ENCODE results near the gene ZNF221.

Gene ZNF221

DNA sequence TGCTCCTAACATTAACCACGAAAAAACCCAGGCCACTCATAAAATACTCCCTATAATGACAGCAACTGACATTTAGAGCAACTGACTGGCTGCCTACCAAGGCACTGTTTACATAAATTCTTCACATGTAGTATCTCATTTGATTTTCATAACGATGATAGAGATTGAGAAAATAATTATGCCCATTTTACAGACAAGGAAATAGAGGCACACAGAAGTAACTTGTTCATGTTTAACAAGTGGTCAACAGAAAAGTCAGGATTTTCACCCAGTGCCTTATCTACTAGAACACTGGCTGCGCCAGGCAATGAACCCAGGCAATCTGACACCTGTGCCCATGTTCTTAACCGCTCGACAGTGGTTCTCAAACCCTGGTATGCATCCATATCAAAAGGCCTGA is 22.2 kb upstream of the ZNF221 start:
- Histone ChIP-seq H3K79me2 (ENCODE audit: insufficient read depth, low read length) (peaks cover 3% of the 10 kb centered on the region), H3K9ac (ENCODE audit: low read depth, low read length) (no peak overlapping the region), H2AFZ (ENCODE audit: low read depth, low read length) (no peak overlapping the region), H3K27ac (ENCODE audit: low read length) (no peak overlapping the region), H3K36me3 (ENCODE audit: insufficient read depth, low read length) (peaks cover 93% of the 10 kb centered on the region), H3K4me3 (ENCODE audit: low read depth in 1 of 2, low read length in 2 of 2) (no peak overlapping the region), H4K20me1 (ENCODE audit: insufficient read depth, low read length) (no peaks in the 10 kb centered on the region), H3K4me1 (ENCODE audit: insufficient read depth, low read length) (peaks cover 12% of the 10 kb centered on the region; the same call in 1 of the 2 replicates), H3K4me2 (ENCODE audit: insufficient read depth, low read length) (no peak overlapping the region), H3K27me3 (ENCODE audit: insufficient read depth, low read length, poor library complexity) (no peaks in the 10 kb centered on the region), H3K9me3 (ENCODE audit: insufficient read depth, low read length, severe bottlenecking) (no peaks in the 10 kb centered on the region)
- ATAC-seq (ENCODE audit: insufficient read depth, low read depth) (no peak), DNase-seq (no peak)
- TF ChIP-seq, protein P1, sequence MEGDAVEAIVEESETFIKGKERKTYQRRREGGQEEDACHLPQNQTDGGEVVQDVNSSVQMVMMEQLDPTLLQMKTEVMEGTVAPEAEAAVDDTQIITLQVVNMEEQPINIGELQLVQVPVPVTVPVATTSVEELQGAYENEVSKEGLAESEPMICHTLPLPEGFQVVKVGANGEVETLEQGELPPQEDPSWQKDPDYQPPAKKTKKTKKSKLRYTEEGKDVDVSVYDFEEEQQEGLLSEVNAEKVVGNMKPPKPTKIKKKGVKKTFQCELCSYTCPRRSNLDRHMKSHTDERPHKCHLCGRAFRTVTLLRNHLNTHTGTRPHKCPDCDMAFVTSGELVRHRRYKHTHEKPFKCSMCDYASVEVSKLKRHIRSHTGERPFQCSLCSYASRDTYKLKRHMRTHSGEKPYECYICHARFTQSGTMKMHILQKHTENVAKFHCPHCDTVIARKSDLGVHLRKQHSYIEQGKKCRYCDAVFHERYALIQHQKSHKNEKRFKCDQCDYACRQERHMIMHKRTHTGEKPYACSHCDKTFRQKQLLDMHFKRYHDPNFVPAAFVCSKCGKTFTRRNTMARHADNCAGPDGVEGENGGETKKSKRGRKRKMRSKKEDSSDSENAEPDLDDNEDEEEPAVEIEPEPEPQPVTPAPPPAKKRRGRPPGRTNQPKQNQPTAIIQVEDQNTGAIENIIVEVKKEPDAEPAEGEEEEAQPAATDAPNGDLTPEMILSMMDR (IDR thresholded peaks at IDR 0.05; ENCODE audit: borderline replicate concordance, extremely low read depth, low read length, poor library complexity, severe bottlenecking) = no peak
- no peak for TF ChIP-seq EZH2 (IDR thresholded peaks at IDR 0.05; ENCODE audit: borderline replicate concordance, low read depth, low read length, severe bottlenecking)

DNA sequence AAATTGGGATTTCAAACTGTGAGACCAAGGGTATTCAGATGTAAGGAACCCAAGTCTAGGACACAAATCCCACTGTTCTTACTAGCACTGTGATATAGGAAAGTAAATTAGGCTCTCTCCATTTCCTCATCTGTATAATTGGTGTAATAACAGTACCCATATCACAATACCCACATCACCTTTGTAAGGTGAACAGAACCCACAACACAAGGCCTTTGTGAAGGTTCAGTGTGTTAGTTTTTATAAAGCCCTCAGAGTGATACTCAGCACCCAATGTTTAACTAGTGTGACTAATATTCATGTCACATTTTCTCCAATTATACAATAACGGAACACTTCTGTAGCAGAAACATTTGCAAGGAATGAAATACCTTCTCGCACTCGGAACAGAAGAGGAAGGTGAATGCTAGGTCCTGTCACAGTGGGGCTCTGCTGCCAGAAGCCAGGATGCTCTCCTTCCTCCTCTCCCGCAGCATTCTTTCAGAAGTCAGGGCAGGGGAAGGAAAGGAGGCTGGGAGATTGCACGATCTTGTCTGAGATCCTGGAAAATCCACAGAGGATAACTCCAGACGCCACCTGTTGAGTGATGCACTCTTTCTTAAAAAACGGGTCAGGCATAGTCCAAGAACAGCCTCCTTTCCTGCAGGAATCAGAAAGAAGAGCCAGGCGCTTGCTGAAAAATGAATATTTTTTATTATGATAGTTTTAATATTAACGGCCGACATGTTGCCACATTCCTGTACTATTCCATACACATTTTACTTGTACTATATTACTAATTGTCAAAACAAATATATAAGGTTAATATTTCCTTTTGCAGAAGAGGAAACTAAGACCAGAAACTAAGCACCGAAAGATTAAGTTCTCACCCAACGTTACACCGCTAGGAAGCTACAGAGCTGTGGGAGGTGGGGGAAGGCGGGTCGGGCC is 16.7 kb upstream of the ZNF221 start:
- peaks cover 15% of the 10 kb centered on the region for H3K79me2 ChIP-seq (ENCODE audit: insufficient read depth, low read length)
- H3K4me2 ChIP-seq (ENCODE audit: insufficient read depth, low read length) = peak overlapping the region; percentile 77
- H3K9ac ChIP-seq (ENCODE audit: low read depth, low read length) = peak overlapping the region; percentile 95
- H3K27ac ChIP-seq (ENCODE audit: low read length) = peak overlapping the region; percentile 94
- no peak for TF ChIP-seq EZH2 (IDR thresholded peaks at IDR 0.05; ENCODE audit: borderline replicate concordance, low read depth, low read length, severe bottlenecking)
- TF ChIP-seq, protein P1 (IDR thresholded peaks at IDR 0.05; ENCODE audit: borderline replicate concordance, extremely low read depth, low read length, poor library complexity, severe bottlenecking) = peak; percentile 19
- peak overlapping the region; percentile 100 for H2AFZ ChIP-seq (ENCODE audit: low read depth, low read length)
- DNase-seq (no peak), ATAC-seq (ENCODE audit: insufficient read depth, low read depth) (no peak)
- H4K20me1 ChIP-seq (ENCODE audit: insufficient read depth, low read length) = no peaks in the 10 kb centered on the region
- peak overlapping the region; percentile 94 to 99 for H3K4me3 ChIP-seq (ENCODE audit: low read depth in 1 of 2, low read length in 2 of 2)
- peaks cover 2% of the 10 kb centered on the region for H3K9me3 ChIP-seq (ENCODE audit: insufficient read depth, low read length, severe bottlenecking)
- H3K36me3 ChIP-seq (ENCODE audit: insufficient read depth, low read length) = peaks cover 39% of the 10 kb centered on the region
- no peaks in the 10 kb centered on the region for H3K27me3 ChIP-seq (ENCODE audit: insufficient read depth, low read length, poor library complexity)
- H3K4me1 ChIP-seq (ENCODE audit: insufficient read depth, low read length) = peaks cover 30% of the 10 kb centered on the region

DNA sequence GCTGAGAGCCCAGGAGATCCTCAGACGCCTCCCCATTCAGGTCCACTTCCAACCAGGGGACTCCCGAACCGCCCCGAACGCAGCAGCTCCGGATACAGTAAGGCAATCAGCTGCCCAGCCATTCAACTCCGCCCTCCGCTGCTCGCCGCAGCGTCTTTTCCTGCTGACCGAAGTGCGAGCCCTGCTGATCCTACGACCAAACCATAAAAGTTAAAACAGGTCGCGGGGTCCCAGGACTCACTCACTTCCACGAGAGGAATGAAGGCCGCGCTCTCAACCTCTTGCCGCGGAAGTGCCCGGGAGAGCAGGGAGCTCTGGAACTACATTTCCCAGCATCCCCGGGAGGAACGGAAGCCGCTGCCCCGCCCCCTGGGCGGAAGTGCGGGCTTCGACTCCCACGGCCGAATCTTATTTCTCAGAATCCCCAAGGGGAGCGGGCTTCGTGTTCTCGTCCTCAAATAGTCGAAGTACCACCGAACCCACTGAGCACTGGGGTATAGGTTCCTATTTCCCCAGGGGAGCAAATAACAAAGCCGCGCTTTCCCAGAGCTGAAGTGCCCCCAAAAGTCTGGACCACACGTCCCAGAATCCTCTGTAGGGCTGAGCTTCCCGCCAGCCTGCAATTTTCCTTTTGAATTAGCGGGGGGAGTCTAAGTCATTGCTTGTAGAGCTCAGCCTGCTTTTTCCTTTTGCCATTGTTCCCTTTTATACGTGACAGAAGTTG is 15.9 kb upstream of the ZNF221 start, which contains the start of gene ZNF45:
ZNF45 (minus strand) TSS at position 298 of the 724 bp plus-strand sequence. CDS start 13,097 bp downstream, outside the sequence.
- peak within 1 kb of the TSS; percentile 77 for H3K4me2 ChIP-seq (ENCODE audit: insufficient read depth, low read length)
- H3K9ac ChIP-seq (ENCODE audit: low read depth, low read length) = peak within 1 kb of the TSS; percentile 95
- ATAC-seq (ENCODE audit: insufficient read depth, low read depth) (peak; percentile 95), DNase-seq (peak; percentile 92)
- H3K9me3 ChIP-seq (ENCODE audit: insufficient read depth, low read length, severe bottlenecking) = peaks cover 4% of the 10 kb centered on the region
- peak within 1 kb of the TSS; percentile 94 for H3K27ac ChIP-seq (ENCODE audit: low read length)
- H3K36me3 ChIP-seq (ENCODE audit: insufficient read depth, low read length) = peaks cover 30% of the 10 kb centered on the region
- H3K79me2 ChIP-seq (ENCODE audit: insufficient read depth, low read length) = peaks cover 15% of the 10 kb centered on the region
- peak within 1 kb of the TSS; percentile 100 for H2AFZ ChIP-seq (ENCODE audit: low read depth, low read length)
- TF ChIP-seq, protein P1 (IDR thresholded peaks at IDR 0.05; ENCODE audit: borderline replicate concordance, extremely low read depth, low read length, poor library complexity, severe bottlenecking) = no peak
- TF ChIP-seq EZH2 (IDR thresholded peaks at IDR 0.05; ENCODE audit: borderline replicate concordance, low read depth, low read length, severe bottlenecking) = no peak
- no peaks in the 10 kb centered on the region for H3K27me3 ChIP-seq (ENCODE audit: insufficient read depth, low read length, poor library complexity)
- peaks cover 30% of the 10 kb centered on the region for H3K4me1 ChIP-seq (ENCODE audit: insufficient read depth, low read length)
- H4K20me1 ChIP-seq (ENCODE audit: insufficient read depth, low read length) = no peaks in the 10 kb centered on the region
- peak within 1 kb of the TSS; percentile 94 to 99 for H3K4me3 ChIP-seq (ENCODE audit: low read depth in 1 of 2, low read length in 2 of 2)

Measured in DND-41 (cell line).